ENCODE data around the gene KLK4.

Gene KLK4, protein sequence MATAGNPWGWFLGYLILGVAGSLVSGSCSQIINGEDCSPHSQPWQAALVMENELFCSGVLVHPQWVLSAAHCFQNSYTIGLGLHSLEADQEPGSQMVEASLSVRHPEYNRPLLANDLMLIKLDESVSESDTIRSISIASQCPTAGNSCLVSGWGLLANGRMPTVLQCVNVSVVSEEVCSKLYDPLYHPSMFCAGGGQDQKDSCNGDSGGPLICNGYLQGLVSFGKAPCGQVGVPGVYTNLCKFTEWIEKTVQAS

GRCh38 chr19:50911206-50912101 is at the start of gene KLK4:
Gene KLK4, minus strand, starts transcription at chr19:50911395. Its CDS starts 657 bp downstream, at chr19:50910738.
- no peak for DNase-seq

GRCh38 chr19:50959731-50960500 is 48.7 kb upstream of the KLK4 start:
- DNase-seq: no peak

DNA sequence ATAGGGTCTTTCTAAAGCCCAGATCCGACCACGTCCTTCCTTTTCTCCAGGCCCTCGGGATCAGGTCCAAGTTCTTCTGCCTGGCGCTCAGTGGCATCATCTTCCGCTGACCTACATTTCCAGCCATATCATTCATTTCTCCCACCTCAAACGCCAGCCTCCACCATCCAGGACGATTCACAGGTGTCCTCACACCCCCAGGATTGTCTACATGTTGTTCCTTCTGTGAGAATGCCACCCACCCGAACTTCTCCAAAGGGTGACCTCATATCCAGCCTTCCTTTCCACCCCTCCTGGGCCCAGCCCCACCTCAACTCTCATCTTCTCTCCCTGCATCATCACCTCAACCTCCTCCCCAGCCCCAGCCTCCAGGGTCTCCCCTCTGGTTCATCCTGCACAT is 46.4 kb upstream of the KLK4 start:
- DNase-seq: no peak

DNA sequence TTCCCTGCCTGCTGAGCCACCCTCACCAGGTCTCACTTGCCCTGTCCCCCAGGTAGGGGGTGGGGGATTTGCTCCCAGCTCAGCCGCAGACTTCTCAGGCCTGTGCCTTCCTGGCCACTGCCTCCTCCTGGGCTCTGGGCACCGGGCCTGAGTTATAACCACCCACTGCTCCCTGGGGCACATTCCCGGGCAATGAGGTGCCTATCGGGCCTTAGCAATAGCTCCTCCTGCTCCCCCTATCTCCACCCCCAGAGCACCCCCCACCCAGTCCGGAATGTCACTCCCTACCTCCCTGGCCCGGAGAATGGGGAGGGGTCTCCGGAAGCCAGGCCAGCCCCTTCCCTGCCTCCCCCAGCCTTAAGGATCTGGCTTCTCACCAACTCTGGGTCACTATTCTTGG is 41.7 kb upstream of the KLK4 start, which contains the start of gene KLK5:
Gene KLK5, minus strand, starts transcription at position 129 of the 400 bp plus-strand sequence. CDS start 381 bp downstream, outside the sequence.
- DNase-seq: no peak

- DNase-seq: no peak
Observed at GRCh38 chr19:50949861-50950260, 38.7 kb upstream of the KLK4 start.

DNA sequence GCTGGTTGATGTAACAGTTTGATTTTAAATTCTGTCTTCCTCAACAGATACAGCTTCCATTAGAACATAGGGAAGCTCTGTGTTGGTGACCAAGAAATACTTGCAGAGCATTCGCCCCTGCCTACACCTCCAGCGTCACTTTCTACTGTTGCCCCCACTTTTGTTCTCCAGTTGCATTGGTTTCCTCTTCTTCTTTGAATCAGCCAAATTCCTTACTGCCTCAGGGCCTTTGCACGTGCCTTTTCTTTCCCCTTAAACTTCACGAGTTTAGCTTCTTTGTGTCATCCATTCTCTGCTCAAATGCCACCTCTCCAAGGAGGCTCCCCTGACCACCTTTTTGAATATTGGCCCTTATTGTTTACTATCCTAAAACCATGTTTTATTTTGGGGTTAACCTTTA is 35.9 kb upstream of the KLK4 start:
- no peak for DNase-seq

DNA sequence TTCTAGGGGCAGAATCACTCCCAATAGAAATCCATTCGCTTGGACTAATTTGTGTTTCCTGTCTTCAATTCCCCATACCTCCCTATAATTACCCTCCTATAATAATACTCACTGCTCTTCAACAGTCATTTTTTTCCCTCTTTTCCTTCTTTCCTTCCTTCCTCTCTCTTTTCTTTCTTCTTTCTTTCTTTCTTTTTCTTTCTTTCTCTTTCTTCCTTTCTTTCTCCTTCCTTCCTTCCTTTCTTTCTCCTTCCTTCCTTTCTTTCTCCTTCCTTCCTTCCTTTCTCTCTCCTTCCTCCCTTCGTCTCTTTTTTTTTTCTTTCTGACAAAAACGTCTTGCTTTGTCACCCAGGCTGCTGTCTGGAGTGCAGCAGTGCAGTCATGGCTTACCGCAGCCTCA is 33.6 kb upstream of the KLK4 start:
- no peak for DNase-seq

DNA sequence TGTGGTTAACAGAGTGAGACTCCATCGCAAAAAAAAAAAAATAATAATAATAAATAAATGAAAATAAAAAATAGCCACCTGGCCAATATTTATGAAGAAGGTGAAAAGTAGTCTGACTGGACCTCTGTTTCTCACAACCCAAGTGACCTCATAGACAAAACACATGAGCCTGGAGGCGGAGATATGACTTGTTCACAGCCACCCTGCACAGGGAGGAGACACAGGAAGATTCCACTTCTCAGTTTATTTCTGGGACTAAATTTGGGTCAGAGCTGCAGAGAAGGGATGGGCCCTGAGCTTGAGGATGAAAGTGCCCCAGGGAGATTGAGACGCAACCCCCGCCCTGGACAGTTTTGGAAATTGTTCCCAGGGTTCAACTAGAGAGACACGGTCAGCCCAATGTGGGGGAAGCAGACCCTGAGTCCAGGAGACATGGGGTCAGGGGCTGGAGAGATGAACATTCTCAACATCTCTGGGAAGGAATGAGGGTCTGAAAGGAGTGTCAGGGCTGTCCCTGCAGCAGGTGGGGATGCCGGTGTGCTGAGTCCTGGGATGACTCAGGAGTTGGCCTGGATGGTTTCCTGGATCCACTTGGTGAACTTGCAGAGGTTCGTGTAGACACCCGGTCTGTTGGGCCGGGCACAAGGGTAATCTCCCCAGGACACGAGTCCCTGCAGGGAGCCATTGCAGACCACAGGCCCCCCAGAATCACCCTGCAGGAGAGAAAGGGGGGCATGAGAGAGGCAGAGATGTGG is 32.1 kb upstream of the KLK4 start:
- DNase-seq: no peak

DNA sequence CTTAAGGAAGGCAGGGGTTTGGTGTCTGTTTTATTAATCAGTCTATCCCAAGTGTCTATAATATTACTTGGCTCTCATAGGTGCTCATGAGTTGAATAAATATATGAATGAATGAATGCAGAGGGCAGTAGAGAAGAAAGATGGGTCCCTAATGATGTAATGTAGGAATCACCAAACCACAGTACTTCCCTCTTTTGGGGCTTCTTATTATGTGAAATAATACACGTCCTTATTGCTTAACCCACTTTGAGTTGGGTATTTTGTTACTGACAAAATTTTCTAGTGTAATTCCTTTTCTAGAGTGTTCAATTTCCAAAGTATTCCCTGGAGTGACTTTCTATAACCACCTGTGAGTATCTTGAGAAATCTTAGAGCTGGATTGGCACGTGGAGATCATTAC is 28.4 kb upstream of the KLK4 start:
- no peak for DNase-seq

DNA sequence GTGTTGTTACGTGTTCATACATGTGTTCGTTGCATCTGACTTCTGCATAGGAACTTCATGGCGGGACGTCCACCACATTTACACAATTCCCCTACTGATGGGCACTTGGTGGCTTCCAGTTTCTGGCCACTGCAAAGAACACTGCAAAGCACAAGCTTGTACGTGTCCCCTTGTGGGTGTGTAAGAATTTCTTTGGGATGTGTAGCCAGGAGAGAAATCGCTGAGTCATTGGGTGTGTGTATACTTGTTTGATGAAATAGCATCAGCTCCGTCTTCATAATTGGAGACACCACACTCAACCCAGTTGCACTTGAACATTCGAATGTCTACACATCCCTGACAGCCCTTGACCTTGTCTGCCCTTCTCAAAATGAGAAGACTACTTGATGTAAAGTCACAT is 22.4 kb upstream of the KLK4 start:
- DNase-seq: no peak

- no peak for DNase-seq
Observed at GRCh38 chr19:50932690-50933083, 21.5 kb upstream of the KLK4 start.

DNA sequence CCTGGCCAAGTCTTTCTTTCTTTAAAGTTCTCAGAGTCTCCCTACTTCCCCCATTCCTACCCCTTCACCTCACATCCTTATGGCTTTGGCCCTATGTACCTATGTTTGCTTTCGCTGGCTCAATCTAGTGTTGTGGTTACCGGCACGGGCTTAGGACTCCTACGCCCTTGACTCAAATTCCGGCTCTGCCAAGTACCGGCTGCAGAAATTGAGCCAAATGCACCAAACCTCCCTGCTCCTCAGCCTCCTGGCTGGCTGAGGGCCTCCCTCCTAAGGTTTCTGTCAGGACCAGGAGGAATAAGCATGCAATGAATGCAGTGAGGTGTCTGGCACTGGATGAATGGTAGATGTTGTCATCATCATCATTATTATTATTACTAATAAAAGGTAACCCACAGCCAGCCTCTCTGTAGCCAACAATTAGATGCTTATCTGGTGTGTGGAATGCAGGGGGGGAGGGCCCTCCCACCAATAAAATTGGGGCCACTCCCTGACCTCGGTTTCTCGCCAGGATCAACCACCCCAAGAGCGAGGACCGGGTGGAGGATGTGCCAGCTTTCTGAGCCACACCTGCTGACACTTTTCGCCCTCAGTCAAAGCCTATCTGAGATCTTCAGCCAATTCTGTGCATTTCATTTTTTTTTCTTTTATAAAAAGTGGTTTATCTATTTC is 21.0 kb upstream of the KLK4 start:
- DNase-seq: no peak

- DNase-seq: no peak
Observed at GRCh38 chr19:50931023-50931422, 19.8 kb upstream of the KLK4 start.

GRCh38 chr19:50928831-50929230 is 17.6 kb upstream of the KLK4 start:
- DNase-seq: no peak

GRCh38 chr19:50926144-50926543 is 14.9 kb upstream of the KLK4 start:
- no peak for DNase-seq

- DNase-seq: no peak
Observed at GRCh38 chr19:50925734-50926133, 14.5 kb upstream of the KLK4 start.

DNA sequence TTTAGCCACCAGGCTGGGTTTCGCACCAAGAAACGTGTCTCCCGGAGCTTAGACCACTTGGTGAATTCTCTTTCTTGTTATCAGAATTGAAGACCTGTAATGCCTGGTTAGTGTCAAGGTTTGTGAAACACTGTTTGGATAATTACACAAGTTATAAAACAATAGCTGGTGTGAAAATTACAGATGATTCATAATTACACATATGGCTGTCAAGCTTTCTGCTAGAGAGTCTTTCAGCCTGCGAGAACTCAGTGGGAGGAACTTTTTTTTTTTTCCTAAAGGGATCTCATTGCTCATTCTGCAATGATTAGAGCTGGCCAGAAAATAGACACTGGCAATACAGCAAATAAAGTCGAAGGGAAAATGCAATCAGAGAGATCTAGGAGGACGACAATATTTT is 13.4 kb upstream of the KLK4 start:
- no peak for DNase-seq

GRCh38 chr19:50922317-50922853 is 11.2 kb upstream of the KLK4 start:
- peak; percentile 19 for DNase-seq

DNA sequence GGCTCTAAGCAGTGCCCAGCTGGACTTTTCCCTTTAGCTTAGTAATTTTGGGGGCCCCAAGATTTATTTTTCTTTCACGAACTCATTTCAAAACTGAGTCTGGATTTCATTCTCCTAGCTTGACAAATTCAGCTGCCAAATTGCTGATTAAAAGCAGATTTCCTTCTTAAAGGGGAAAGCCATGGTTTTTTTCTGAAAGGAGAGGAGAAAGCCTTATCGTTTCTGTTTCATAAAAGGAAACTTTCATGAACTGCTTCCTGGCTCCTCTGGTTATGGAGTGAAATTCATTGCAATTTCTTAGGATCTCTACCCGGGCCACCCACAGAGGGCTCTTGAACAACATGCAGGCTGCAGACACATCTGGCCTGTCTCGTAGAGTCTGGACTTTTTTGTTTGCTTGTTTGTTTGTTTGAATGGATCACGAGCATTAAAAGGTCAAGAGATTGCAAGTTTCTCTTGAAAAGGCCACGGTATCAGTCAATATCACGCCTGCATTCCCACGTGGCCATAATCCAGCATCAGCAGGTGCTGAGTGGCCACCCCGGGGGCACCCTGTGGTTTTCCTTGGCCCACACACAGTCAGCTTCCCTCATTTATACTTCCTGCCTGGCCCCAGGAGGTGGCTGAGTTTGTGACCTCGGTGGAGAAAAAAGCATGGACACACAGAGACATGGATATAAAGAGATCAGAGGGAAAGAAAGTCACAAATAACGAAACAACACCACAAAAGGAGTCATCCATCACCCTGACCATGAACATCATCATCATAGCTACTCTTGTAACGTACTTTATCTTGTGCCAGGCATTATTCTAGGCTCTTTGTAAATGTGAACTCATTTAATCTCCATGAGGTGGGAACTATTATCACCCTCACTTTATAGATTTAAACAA is 10.5 kb upstream of the KLK4 start:
- DNase-seq: no peak

- no peak for DNase-seq
Observed at GRCh38 chr19:50916069-50916468, 4.9 kb upstream of the KLK4 start.

All from NCI-H524 treated with DMSO at 0.1 percent for 48 hours (cell line).